Panc1 (cell line): ENCODE results near the gene WRNIP1.

Source experiments
- CTCF ChIP-seq: fragments of 450-650 bp; IDR thresholded peaks from 2 replicates; pipeline ENCODE4 v1.5.1; 2017; ENCODE audit warnings: mild to moderate bottlenecking
- SIN3A ChIP-seq: IDR thresholded peaks from 2 replicates; pipeline ENCODE4 v1.6.1; 2012; ENCODE audit warnings: low read depth, mild to moderate bottlenecking, low read length, moderate library complexity, borderline replicate concordance; ENCODE audit not compliant: insufficient read depth
- TF ChIP-seq, protein P1 (sequence below), 2 experiments: IDR thresholded peaks; 2 replicates each; pipeline ENCODE4 v1.6.1; 2011 to 2012; ENCODE audit warnings: low read depth in 2 of 2, control low read depth in 1 of 2, low read length in 1 of 2, mild to moderate bottlenecking in 1 of 2, moderate library complexity in 1 of 2; ENCODE audit not compliant: insufficient read depth in 1 of 2

GRCh38 chr6:2764610-2765165 lies 505 bp upstream of the WRNIP1 start:
- TF ChIP-seq CTCF (no peak), SIN3A (no peak)
- TF ChIP-seq, protein P1, sequence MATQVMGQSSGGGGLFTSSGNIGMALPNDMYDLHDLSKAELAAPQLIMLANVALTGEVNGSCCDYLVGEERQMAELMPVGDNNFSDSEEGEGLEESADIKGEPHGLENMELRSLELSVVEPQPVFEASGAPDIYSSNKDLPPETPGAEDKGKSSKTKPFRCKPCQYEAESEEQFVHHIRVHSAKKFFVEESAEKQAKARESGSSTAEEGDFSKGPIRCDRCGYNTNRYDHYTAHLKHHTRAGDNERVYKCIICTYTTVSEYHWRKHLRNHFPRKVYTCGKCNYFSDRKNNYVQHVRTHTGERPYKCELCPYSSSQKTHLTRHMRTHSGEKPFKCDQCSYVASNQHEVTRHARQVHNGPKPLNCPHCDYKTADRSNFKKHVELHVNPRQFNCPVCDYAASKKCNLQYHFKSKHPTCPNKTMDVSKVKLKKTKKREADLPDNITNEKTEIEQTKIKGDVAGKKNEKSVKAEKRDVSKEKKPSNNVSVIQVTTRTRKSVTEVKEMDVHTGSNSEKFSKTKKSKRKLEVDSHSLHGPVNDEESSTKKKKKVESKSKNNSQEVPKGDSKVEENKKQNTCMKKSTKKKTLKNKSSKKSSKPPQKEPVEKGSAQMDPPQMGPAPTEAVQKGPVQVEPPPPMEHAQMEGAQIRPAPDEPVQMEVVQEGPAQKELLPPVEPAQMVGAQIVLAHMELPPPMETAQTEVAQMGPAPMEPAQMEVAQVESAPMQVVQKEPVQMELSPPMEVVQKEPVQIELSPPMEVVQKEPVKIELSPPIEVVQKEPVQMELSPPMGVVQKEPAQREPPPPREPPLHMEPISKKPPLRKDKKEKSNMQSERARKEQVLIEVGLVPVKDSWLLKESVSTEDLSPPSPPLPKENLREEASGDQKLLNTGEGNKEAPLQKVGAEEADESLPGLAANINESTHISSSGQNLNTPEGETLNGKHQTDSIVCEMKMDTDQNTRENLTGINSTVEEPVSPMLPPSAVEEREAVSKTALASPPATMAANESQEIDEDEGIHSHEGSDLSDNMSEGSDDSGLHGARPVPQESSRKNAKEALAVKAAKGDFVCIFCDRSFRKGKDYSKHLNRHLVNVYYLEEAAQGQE (IDR thresholded peaks at IDR 0.05; ENCODE audit: insufficient read depth in 1 of 2, low read depth in 2 of 2, low read length in 1 of 2): no peak
